Gastrocnemius medialis (tissue), 4 donors: Measurements from ENCODE around the gene MYLK2.

Experiments
- CTCF ChIP-seq, 5 experiments: fragments of 450-650 bp in 3 of 5; fragments of 200-600 bp in 2 of 5; sonication (generic) in 2 of 5; IDR thresholded peaks in 4 of 5; conservative IDR thresholded peaks in 1 of 5; 1 replicate in 4 of 5; 2 replicates in 1 of 5; pipeline ENCODE4 v1.5.1; 2016 to 2019; ENCODE audit warnings: antibody characterized with exemption in 5 of 5, mild to moderate bottlenecking in 3 of 5, moderate library complexity in 3 of 5
- POLR2A ChIP-seq, 2 donors: fragments of 450-650 bp; IDR thresholded peaks; one replicate each; pipeline ENCODE4 v1.6.1; 2017; ENCODE audit warnings: antibody characterized with exemption in 2 of 2, mild to moderate bottlenecking in 2 of 2, moderate library complexity in 2 of 2

GRCh38 chr20:31788578-31788977 is 30.6 kb upstream of the MYLK2 start:
- TF ChIP-seq CTCF (IDR thresholded peaks at IDR 0.05 in 4 of 5, conservative IDR thresholded peaks at IDR 0.05 in 1 of 5) (no peak), POLR2A (IDR thresholded peaks at IDR 0.05) (no peak)
